Spleen (tissue), 7 donors: ENCODE data around the gene GAB2.

ENCODE experiments used
- POLR2A ChIP-seq, 3 donors: fragments of 450-650 bp; IDR thresholded peaks; one replicate each; pipeline ENCODE4 v1.5.1; 2017; ENCODE audit warnings: antibody characterized with exemption in 3 of 3, mild to moderate bottlenecking in 1 of 3
- POLR2AphosphoS5 ChIP-seq, 3 donors: sonication (generic); formaldehyde crosslinking; IDR thresholded peaks; one replicate each; pipeline ENCODE4 v1.5.1; 2017; ENCODE audit warnings: antibody characterized with exemption in 3 of 3
- TF ChIP-seq, protein P1 (sequence below), 11 experiments: fragments of 200-600 bp in 7 of 11; fragments of 450-650 bp in 4 of 11; sonication (generic) in 4 of 11; IDR thresholded peaks in 8 of 11; conservative IDR thresholded peaks in 3 of 11; 1 replicate in 7 of 11; 2 replicates in 4 of 11; pipeline versions ENCODE4 v1.4.0 to v1.8.0; 2016 to 2021; ENCODE audit warnings: antibody characterized with exemption in 11 of 11, inconsistent platforms in 4 of 11, mild to moderate bottlenecking in 1 of 11
- donor health status: DM: no; HTN: no; CAD: no; lungs with moderate emphysema.
- donor health status: DM: no; HTN: no; CAD: no.
- donor health status: DM: no; HTN: no; CAD: no.

DNA sequence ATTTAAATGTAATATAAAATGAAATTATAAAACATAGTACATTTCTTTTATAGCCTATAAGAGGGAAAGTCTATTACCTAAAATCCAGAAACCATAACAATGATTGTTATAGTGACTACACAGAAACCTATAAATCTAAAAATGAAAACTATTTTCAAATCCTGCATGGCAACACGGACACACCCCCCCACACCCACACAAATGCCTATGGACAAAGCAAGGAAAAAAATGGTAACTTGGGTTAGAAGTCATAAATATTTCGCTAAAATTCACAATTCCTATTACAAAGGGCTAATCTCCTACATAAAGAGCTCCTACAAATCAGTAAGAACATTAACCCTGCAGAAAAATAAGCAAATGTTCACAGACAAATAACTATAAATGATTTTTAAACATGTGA lies 56.4 kb downstream of the GAB2 start:
- TF ChIP-seq, protein P1, sequence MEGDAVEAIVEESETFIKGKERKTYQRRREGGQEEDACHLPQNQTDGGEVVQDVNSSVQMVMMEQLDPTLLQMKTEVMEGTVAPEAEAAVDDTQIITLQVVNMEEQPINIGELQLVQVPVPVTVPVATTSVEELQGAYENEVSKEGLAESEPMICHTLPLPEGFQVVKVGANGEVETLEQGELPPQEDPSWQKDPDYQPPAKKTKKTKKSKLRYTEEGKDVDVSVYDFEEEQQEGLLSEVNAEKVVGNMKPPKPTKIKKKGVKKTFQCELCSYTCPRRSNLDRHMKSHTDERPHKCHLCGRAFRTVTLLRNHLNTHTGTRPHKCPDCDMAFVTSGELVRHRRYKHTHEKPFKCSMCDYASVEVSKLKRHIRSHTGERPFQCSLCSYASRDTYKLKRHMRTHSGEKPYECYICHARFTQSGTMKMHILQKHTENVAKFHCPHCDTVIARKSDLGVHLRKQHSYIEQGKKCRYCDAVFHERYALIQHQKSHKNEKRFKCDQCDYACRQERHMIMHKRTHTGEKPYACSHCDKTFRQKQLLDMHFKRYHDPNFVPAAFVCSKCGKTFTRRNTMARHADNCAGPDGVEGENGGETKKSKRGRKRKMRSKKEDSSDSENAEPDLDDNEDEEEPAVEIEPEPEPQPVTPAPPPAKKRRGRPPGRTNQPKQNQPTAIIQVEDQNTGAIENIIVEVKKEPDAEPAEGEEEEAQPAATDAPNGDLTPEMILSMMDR (IDR thresholded peaks at IDR 0.05 in 8 of 11, conservative IDR thresholded peaks at IDR 0.05 in 3 of 11): no peak
- TF ChIP-seq POLR2A (IDR thresholded peaks at IDR 0.05) (no peak), POLR2AphosphoS5 (IDR thresholded peaks at IDR 0.05) (no peak)
